Mucosa of descending colon (tissue), 3 donors: ENCODE measurements around the gene SRBD1. TPM values are rescaled to one million over a fixed set of nuclear protein-coding genes. Genes with fewer than 3 reads are reported as not detected.

Experiments used
- ATAC-seq: fragments of 200-7000 bp; cut with Tn5 transposase; one replicate; pipeline ENCODE4 v1.9.1; 2020; ENCODE audit warnings: mild to moderate bottlenecking, moderate library complexity
- DNase-seq, 3 donors: peaks; one replicate each; pipeline ENCODE4 v3.0.0-alpha.2; 2020
- H3K36me3 ChIP-seq: fragments of 200-600 bp; one replicate; pipeline ENCODE4 v1.8.0; 2021; ENCODE audit warnings: low read depth, mild to moderate bottlenecking
- H3K4me1 ChIP-seq: fragments of 200-600 bp; one replicate; pipeline ENCODE4 v1.8.0; 2021; ENCODE audit warnings: low read depth, mild to moderate bottlenecking
- H3K4me3 ChIP-seq: fragments of 200-600 bp; one replicate; pipeline ENCODE4 v1.8.0; 2021; ENCODE audit warnings: mild to moderate bottlenecking
- H3K9me3 ChIP-seq: fragments of 200-600 bp; one replicate; pipeline ENCODE4 v1.8.0; 2021; ENCODE audit warnings: mild to moderate bottlenecking
- CTCF ChIP-seq: fragments of 200-600 bp; IDR thresholded peaks from one replicate; pipeline ENCODE4 v1.8.0; 2022; ENCODE audit warnings: antibody characterized with exemption, mild to moderate bottlenecking
- intact Hi-C, 2 donors: fragments of 100-400 bp; cut with DNase I in 1 of 2; cut with micrococcal nuclease in 1 of 2; formaldehyde crosslinking; loops; one replicate each; pipeline versions ENCODE4 v1.11.0 to v1.11.1; 2022; cut with DNase I, micrococcal nuclease
- total RNA-seq, 3 donors: library from RNA; stranded (reverse); fragmentation: NEBNext Ultra II Directional in 2 of 3; extraction: Animal tissue kit (Norgen Biotek cat#: 25700) in 2 of 3; gene quantifications; one replicate each; pipeline versions ENCODE4 v1.2.1 to v1.2.4, GENCODE V29; 2021 to 2023
- donor health status: DM: no; HTN: no; CAD: no; lungs with moderate emphysema.
- donor health status: DM: no; HTN: no; CAD: no.
- donor health status: DM: no; HTN: yes; CAD: no.

SRBD1 gene
- total RNA-seq, 3 donors from 2014 or later: 17.2 to 20.9 (median 17.3) TPM

GRCh38 chr2:45612731-45613130, 1.7 kb upstream of the SRBD1 start:
- H3K36me3 ChIP-seq: no peaks in the 10 kb centered on the region
- no peak for TF ChIP-seq CTCF
- peaks cover 3% of the 10 kb centered on the region for H3K4me1 ChIP-seq
- no peaks in the 10 kb centered on the region for H3K9me3 ChIP-seq
- H3K4me3 ChIP-seq: no peak overlapping the region
- DNase-seq: no peak
- no peak for ATAC-seq
- intact Hi-C loops: no loop called here

- peaks cover 3% of the 10 kb centered on the region for H3K4me1 ChIP-seq
- no peak for TF ChIP-seq CTCF
- H3K36me3 ChIP-seq: no peaks in the 10 kb centered on the region
- intact Hi-C loops: no loop called here
- ATAC-seq: no peak
- H3K9me3 ChIP-seq: no peaks in the 10 kb centered on the region
- H3K4me3 ChIP-seq: no peak overlapping the region
- DNase-seq: no peak
Measured at GRCh38 chr2:45612285-45612684, 1.2 kb upstream of the SRBD1 start.

- peak; percentile 5 for TF ChIP-seq CTCF
- DNase-seq: peak; percentile 67 to 75 (median 68)
- peak; percentile 81 for ATAC-seq
- Histone ChIP-seq H3K4me1 (peaks cover 3% of the 10 kb centered on the region), H3K36me3 (no peaks in the 10 kb centered on the region), H3K9me3 (no peaks in the 10 kb centered on the region), H3K4me3 (peak overlapping the region; percentile 88)
- intact Hi-C loops: no loop called here
Measured at GRCh38 chr2:45610281-45611019, 617 bp downstream of the SRBD1 start.

GRCh38 chr2:45607701-45608100, 3.4 kb downstream of the SRBD1 start:
- Histone ChIP-seq H3K4me1 (peaks cover 3% of the 10 kb centered on the region), H3K36me3 (no peaks in the 10 kb centered on the region), H3K4me3 (no peak overlapping the region), H3K9me3 (no peaks in the 10 kb centered on the region)
- no peak for ATAC-seq
- intact Hi-C loops: no loop called here
- TF ChIP-seq CTCF: peak; percentile 11
- no peak for DNase-seq

GRCh38 chr2:45606796-45607195, 4.3 kb downstream of the SRBD1 start:
- no peaks in the 10 kb centered on the region for H3K36me3 ChIP-seq
- TF ChIP-seq CTCF: no peak
- no peak overlapping the region for H3K4me3 ChIP-seq
- DNase-seq (no peak), ATAC-seq (no peak)
- peaks cover 3% of the 10 kb centered on the region for H3K4me1 ChIP-seq
- H3K9me3 ChIP-seq: no peaks in the 10 kb centered on the region
- intact Hi-C loops: no loop called here
